HCT116 (cell line): Measurements from ENCODE around the gene TYROBP. TPM values are rescaled to one million over a fixed set of nuclear protein-coding genes. Genes with fewer than 3 reads are reported as not detected.

Experiments
- ATAC-seq: fragments of 200-7000 bp; cut with Tn5 transposase; 2 replicates; pipeline ENCODE4 v1.9.1; 2020; ENCODE audit warnings: mild to moderate bottlenecking, moderate library complexity
- BruUV-seq: library from RNA; stranded (reverse); fragments of 400-500 nt; replicated peaks from 2 replicates; lab custom pipeline; 2021; lab: Mats Ljungman, UMichigan
- CTCF ChIA-PET: fragments of 300-600 bp; sonication (Branson Sonifier 250); formaldehyde crosslinking; loops from one replicate; lab custom pipeline; 2021; ENCODE audit warnings: antibody characterized with exemption; lab: Charles Lee
- POLR2A ChIA-PET: fragments of 300-600, 350-600 bp; sonication (Branson Sonifier 250); formaldehyde crosslinking; loops from one replicate; lab custom pipeline; 2021; ENCODE audit warnings: antibody characterized with exemption; lab: Charles Lee
- RAD21 ChIA-PET, 2 experiments: fragments of 300-600 bp; sonication (Branson Sonifier 250); formaldehyde crosslinking; loops; one replicate each; lab custom pipeline; 2023; ENCODE audit warnings: low total read pairs in 2 of 2; ENCODE audit not compliant: uncharacterized antibody in 2 of 2, unreplicated experiment in 2 of 2, low non-redundant PET in 1 of 2; lab: Charles Lee
- DNase-seq: peaks from one replicate; pipeline ENCODE4 v3.0.0-alpha.2; 2010; ENCODE audit warnings: low read depth, low spot score
- H2AFZ ChIP-seq: fragments of 200-600 bp; shearing (Covaris generic), sonication (generic); 2 replicates; pipeline ENCODE4 v1.6.1; 2017; ENCODE audit warnings: low read depth, mixed run types, mixed read lengths, antibody characterized with exemption, low read length; ENCODE audit not compliant: poor library complexity, severe bottlenecking
- H3K27ac ChIP-seq: 2 replicates; pipeline ENCODE4 v1.5.1; 2012; ENCODE audit warnings: low read depth, low read length
- H3K27me3 ChIP-seq: fragments of 200-600 bp; sonication (generic); 2 replicates; pipeline ENCODE4 v1.6.1; 2016; ENCODE audit warnings: mixed run types, low read length, mixed read lengths; ENCODE audit not compliant: insufficient read depth
- H3K36me3 ChIP-seq, 2 experiments: fragments of 200-500 bp in 1 of 2; fragments of 200-600 bp in 1 of 2; sonication (Bioruptor generic) in 1 of 2; sonication (generic) in 1 of 2; 2 replicates each; pipeline versions ENCODE4 v1.5.1 to v1.6.1; 2014 to 2016; ENCODE audit warnings: low read length in 2 of 2, inconsistent platforms in 1 of 2, mixed read lengths in 1 of 2, mixed run types in 1 of 2; ENCODE audit not compliant: insufficient read depth in 2 of 2, control insufficient read depth in 1 of 2
- H3K4me1 ChIP-seq, 2 experiments: fragments of 200-600 bp in 1 of 2; sonication (generic) in 1 of 2; 2 replicates each; pipeline versions ENCODE4 v1.5.1 to v1.6.1; 2012 to 2017; ENCODE audit warnings: low read length in 2 of 2, inconsistent platforms in 1 of 2, mild to moderate bottlenecking in 1 of 2, mixed read lengths in 1 of 2, mixed run types in 1 of 2, moderate library complexity in 1 of 2; ENCODE audit not compliant: insufficient read depth in 2 of 2, control insufficient read depth in 1 of 2
- H3K4me2 ChIP-seq: fragments of 200-600 bp; sonication (generic); 2 replicates; pipeline ENCODE4 v1.6.1; 2017; ENCODE audit warnings: mixed run types, low read length, mixed read lengths
- H3K4me3 ChIP-seq, 2 experiments: fragments of 200-600 bp in 1 of 2; sonication (generic) in 1 of 2; replicated peaks in 1 of 2; 2 replicates each; pipeline ENCODE4 v1.5.1; 2011 to 2016; ENCODE audit warnings: low read length in 2 of 2, control low read depth in 1 of 2, low read depth in 1 of 2, mild to moderate bottlenecking in 1 of 2, mixed read lengths in 1 of 2, mixed run types in 1 of 2
- H3K79me2 ChIP-seq: fragments of 200-600 bp; sonication (generic); 2 replicates; pipeline ENCODE4 v1.6.1; 2017; ENCODE audit warnings: mild to moderate bottlenecking, mixed run types, low read length, moderate library complexity, mixed read lengths; ENCODE audit not compliant: insufficient read depth
- H3K9ac ChIP-seq: fragments of 200-600 bp; sonication (generic); 2 replicates; pipeline ENCODE4 v1.6.1; 2016; ENCODE audit warnings: low read length, mixed read lengths
- H3K9me2 ChIP-seq: fragments of 200-600 bp; sonication (generic), shearing (Covaris generic); 2 replicates; pipeline ENCODE4 v1.6.1; 2017; ENCODE audit warnings: mixed run types, mild to moderate bottlenecking, moderate library complexity; ENCODE audit not compliant: insufficient read depth
- H3K9me3 ChIP-seq, 2 experiments: fragments of 200-500 bp in 1 of 2; fragments of 200-600 bp in 1 of 2; sonication (Bioruptor generic) in 1 of 2; sonication (generic) in 1 of 2; 2 replicates each; pipeline ENCODE4 v1.6.1; 2014 to 2017; ENCODE audit warnings: low read length in 2 of 2, mixed read lengths in 2 of 2, inconsistent platforms in 1 of 2, low read depth in 1 of 2, mild to moderate bottlenecking in 1 of 2, mixed run types in 1 of 2, moderate library complexity in 1 of 2; ENCODE audit not compliant: control insufficient read depth in 1 of 2, insufficient read depth in 1 of 2
- H4K20me1 ChIP-seq: fragments of 200-600 bp; sonication (generic), shearing (Covaris generic); 2 replicates; pipeline ENCODE4 v1.6.1; 2017; ENCODE audit warnings: mixed run types, mild to moderate bottlenecking, moderate library complexity; ENCODE audit not compliant: insufficient read depth
- ATF3 ChIP-seq: IDR thresholded peaks from 2 replicates; pipeline ENCODE4 v1.6.1; 2012
- CBX3 ChIP-seq: IDR thresholded peaks from 2 replicates; pipeline ENCODE4 v1.6.1; 2012; ENCODE audit warnings: low read depth
- ELF1 ChIP-seq: IDR thresholded peaks from 2 replicates; pipeline ENCODE4 v1.6.1; 2012; ENCODE audit warnings: low read depth, borderline replicate concordance
- EZH2phosphoT487 ChIP-seq: fragments of 200-600 bp; IDR thresholded peaks from 2 replicates; pipeline ENCODE4 v1.6.1; 2018; ENCODE audit warnings: antibody characterized with exemption, borderline replicate concordance
- FOSL1 ChIP-seq: IDR thresholded peaks from 2 replicates; pipeline ENCODE4 v1.6.1; 2012; ENCODE audit warnings: low read depth
- JUND ChIP-seq: IDR thresholded peaks from 2 replicates; pipeline ENCODE4 v1.6.1; 2012
- MAX ChIP-seq: IDR thresholded peaks from 2 replicates; pipeline ENCODE4 v1.6.1; 2012
- POLR2A ChIP-seq: IDR thresholded peaks from 2 replicates; pipeline ENCODE4 v1.7.0; 2011; ENCODE audit warnings: borderline replicate concordance; ENCODE audit not compliant: insufficient read depth, insufficient read length; ENCODE audit errors: extremely low read depth
- POLR2AphosphoS5 ChIP-seq: IDR thresholded peaks from 2 replicates; pipeline ENCODE4 v1.6.1; 2011; ENCODE audit warnings: mild to moderate bottlenecking, low read depth, low read length, moderate library complexity
- RAD21 ChIP-seq: IDR thresholded peaks from 2 replicates; pipeline ENCODE4 v1.6.1; 2012; ENCODE audit warnings: low read depth, mild to moderate bottlenecking
- SP1 ChIP-seq: IDR thresholded peaks from 2 replicates; pipeline ENCODE4 v1.6.1; 2012; ENCODE audit warnings: low read depth
- TCF7L2 ChIP-seq: IDR thresholded peaks from 2 replicates; pipeline ENCODE4 v1.7.0; 2011; ENCODE audit warnings: borderline replicate concordance, inconsistent platforms; ENCODE audit not compliant: insufficient read depth, insufficient read length; ENCODE audit errors: extremely low read depth
- YY1 ChIP-seq: IDR thresholded peaks from 2 replicates; pipeline ENCODE4 v1.6.1; 2011; ENCODE audit warnings: low read length, low read depth, moderate library complexity, mild to moderate bottlenecking; ENCODE audit not compliant: insufficient replicate concordance; ENCODE audit errors: extremely low read depth
- ZFX ChIP-seq: fragments of 450-650 bp; IDR thresholded peaks from 2 replicates; pipeline ENCODE4 v1.6.1; 2017
- ZNF274 ChIP-seq: fragments of 200-500 bp; sonication (Bioruptor generic); IDR thresholded peaks from 2 replicates; pipeline ENCODE4 v1.6.1; 2014; ENCODE audit warnings: mild to moderate bottlenecking, low read depth, low read length, inconsistent platforms
- intact Hi-C: fragments of 100-400 bp; cut with micrococcal nuclease; formaldehyde crosslinking; loops from 2 replicates; pipeline ENCODE4 v1.10.0; 2022
- total RNA-seq: library from RNA; stranded (reverse); gene quantifications from one replicate; pipeline ENCODE4 v1.2.1, GENCODE V29; 2021; ENCODE audit not compliant: unreplicated experiment
- TF ChIP-seq, protein P1 (sequence below): IDR thresholded peaks from 2 replicates; pipeline ENCODE4 v1.6.1; 2012; ENCODE audit warnings: low read depth

The TYROBP gene
- total RNA-seq, 1 experiment from 2014 or later: 0.49 TPM

GRCh38 chr19:35939307-35940077 lies 31.4 kb upstream of the TYROBP start:
- no peaks in the 10 kb centered on the region for H4K20me1 ChIP-seq
- no peak overlapping the region for H2AFZ ChIP-seq
- ATAC-seq (no peak), DNase-seq (no peak)
- H3K4me2 ChIP-seq: no peak overlapping the region
- peaks cover 16 to 19% of the 10 kb centered on the region in 2 experiments; a peak in 3 of 4 replicates for H3K4me1 ChIP-seq
- no peaks in the 10 kb centered on the region for H3K9me3 ChIP-seq
- no peak for TF ChIP-seq ZNF274
- no peak for TF ChIP-seq FOSL1
- TF ChIP-seq ELF1: no peak
- no peak for TF ChIP-seq RAD21
- TF ChIP-seq, protein P1, sequence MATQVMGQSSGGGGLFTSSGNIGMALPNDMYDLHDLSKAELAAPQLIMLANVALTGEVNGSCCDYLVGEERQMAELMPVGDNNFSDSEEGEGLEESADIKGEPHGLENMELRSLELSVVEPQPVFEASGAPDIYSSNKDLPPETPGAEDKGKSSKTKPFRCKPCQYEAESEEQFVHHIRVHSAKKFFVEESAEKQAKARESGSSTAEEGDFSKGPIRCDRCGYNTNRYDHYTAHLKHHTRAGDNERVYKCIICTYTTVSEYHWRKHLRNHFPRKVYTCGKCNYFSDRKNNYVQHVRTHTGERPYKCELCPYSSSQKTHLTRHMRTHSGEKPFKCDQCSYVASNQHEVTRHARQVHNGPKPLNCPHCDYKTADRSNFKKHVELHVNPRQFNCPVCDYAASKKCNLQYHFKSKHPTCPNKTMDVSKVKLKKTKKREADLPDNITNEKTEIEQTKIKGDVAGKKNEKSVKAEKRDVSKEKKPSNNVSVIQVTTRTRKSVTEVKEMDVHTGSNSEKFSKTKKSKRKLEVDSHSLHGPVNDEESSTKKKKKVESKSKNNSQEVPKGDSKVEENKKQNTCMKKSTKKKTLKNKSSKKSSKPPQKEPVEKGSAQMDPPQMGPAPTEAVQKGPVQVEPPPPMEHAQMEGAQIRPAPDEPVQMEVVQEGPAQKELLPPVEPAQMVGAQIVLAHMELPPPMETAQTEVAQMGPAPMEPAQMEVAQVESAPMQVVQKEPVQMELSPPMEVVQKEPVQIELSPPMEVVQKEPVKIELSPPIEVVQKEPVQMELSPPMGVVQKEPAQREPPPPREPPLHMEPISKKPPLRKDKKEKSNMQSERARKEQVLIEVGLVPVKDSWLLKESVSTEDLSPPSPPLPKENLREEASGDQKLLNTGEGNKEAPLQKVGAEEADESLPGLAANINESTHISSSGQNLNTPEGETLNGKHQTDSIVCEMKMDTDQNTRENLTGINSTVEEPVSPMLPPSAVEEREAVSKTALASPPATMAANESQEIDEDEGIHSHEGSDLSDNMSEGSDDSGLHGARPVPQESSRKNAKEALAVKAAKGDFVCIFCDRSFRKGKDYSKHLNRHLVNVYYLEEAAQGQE: no peak
- no peak for TF ChIP-seq ATF3
- TF ChIP-seq YY1: no peak
- no peak for TF ChIP-seq EZH2phosphoT487
- TF ChIP-seq CBX3: no peak
- no peak for TF ChIP-seq SP1
- TF ChIP-seq JUND: no peak
- TF ChIP-seq POLR2AphosphoS5: no peak
- TF ChIP-seq POLR2A: no peak
- TF ChIP-seq ZFX: no peak
- TF ChIP-seq MAX: no peak
- no peak for TF ChIP-seq TCF7L2
- H3K79me2 ChIP-seq: peaks cover 20% of the 10 kb centered on the region
- H3K27me3 ChIP-seq: no peaks in the 10 kb centered on the region
- no peaks in the 10 kb centered on the region for H3K9me2 ChIP-seq
- no peaks in the 10 kb centered on the region; a peak in 2 of 4 replicates for H3K36me3 ChIP-seq
- intact Hi-C loops: loop anchor here (10.0 kb wide), 1 partner anchor 395 kb away; the partner anchor contains the start of gene TMEM147
- ChIA-PET RAD21 (no interaction called here), POLR2A (no interaction called here), CTCF (no interaction called here)
- BruUV-seq: no TSS peak
- H3K9ac ChIP-seq: no peak overlapping the region
- H3K27ac ChIP-seq: no peak overlapping the region
- H3K4me3 ChIP-seq: no peak overlapping the region
